OCI-LY3 (cell line): ENCODE measurements around the gene SFTA2.

Source experiments
- H2AFZ ChIP-seq: fragments of 200-600, 300-600 bp; shearing (Covaris generic); 2 replicates; pipeline ENCODE4 v1.6.0; 2014; ENCODE audit warnings: antibody characterized with exemption, low read depth, low read length
- H3K27ac ChIP-seq: fragments of 200-600, 300-600 bp; sonication (generic); 2 replicates; pipeline ENCODE4 v1.5.1; 2014; ENCODE audit warnings: mild to moderate bottlenecking, low read length, moderate library complexity, mixed read lengths
- H3K27me3 ChIP-seq: fragments of 200-600, 300-600 bp; sonication (generic); 2 replicates; pipeline ENCODE4 v1.6.1; 2014; ENCODE audit warnings: low read depth, low read length, mixed read lengths
- H3K36me3 ChIP-seq: fragments of 200-600, 300-600 bp; sonication (generic); replicated peaks from 2 replicates; pipeline ENCODE3; 2014; ENCODE audit warnings: low read depth, low read length, mixed read lengths
- H3K4me1 ChIP-seq: fragments of 300-600, 200-600 bp; sonication (generic); 2 replicates; pipeline ENCODE4 v1.6.1; 2014; ENCODE audit warnings: low read length, mixed read lengths
- H3K4me2 ChIP-seq: fragments of 200-600, 300-600 bp; sonication (generic); 2 replicates; pipeline ENCODE4 v1.6.1; 2014; ENCODE audit warnings: low read length, mixed read lengths
- H3K4me3 ChIP-seq: fragments of 300-600, 200-600 bp; sonication (generic); 2 replicates; pipeline ENCODE4 v1.5.1; 2014; ENCODE audit warnings: antibody characterized with exemption, mild to moderate bottlenecking, low read length, moderate library complexity
- H3K79me2 ChIP-seq: fragments of 300-600, 200-600 bp; shearing (Covaris generic); 2 replicates; pipeline ENCODE4 v1.6.1; 2014; ENCODE audit warnings: mild to moderate bottlenecking, low read length, mixed read lengths
- H3K9ac ChIP-seq: fragments of 300-600, 200-600 bp; shearing (Covaris generic); 2 replicates; pipeline ENCODE4 v1.6.0; 2014; ENCODE audit warnings: mild to moderate bottlenecking, low read length, moderate library complexity
- H3K9me3 ChIP-seq: fragments of 200-600, 300-600 bp; shearing (Covaris generic); 2 replicates; pipeline ENCODE4 v1.6.1; 2014; ENCODE audit warnings: low read length, mixed read lengths; ENCODE audit not compliant: insufficient read depth
- H4K20me1 ChIP-seq: fragments of 200-600, 300-600 bp; sonication (generic); 2 replicates; pipeline ENCODE4 v1.6.1; 2016; ENCODE audit warnings: low read length, mixed read lengths; ENCODE audit not compliant: insufficient read depth
- EZH2phosphoT487 ChIP-seq: fragments of 200-600 bp; shearing (Covaris generic); IDR thresholded peaks from 2 replicates; pipeline ENCODE4 v1.6.1; 2018; ENCODE audit warnings: antibody characterized with exemption, mixed run types, low read depth
- TF ChIP-seq, protein P1 (sequence below): fragments of 200-600, 300-600 bp; sonication (generic); IDR thresholded peaks from 2 replicates; pipeline ENCODE4 v1.5.1; 2014; ENCODE audit warnings: antibody characterized with exemption, low read length, low read depth

SFTA2 gene

DNA sequence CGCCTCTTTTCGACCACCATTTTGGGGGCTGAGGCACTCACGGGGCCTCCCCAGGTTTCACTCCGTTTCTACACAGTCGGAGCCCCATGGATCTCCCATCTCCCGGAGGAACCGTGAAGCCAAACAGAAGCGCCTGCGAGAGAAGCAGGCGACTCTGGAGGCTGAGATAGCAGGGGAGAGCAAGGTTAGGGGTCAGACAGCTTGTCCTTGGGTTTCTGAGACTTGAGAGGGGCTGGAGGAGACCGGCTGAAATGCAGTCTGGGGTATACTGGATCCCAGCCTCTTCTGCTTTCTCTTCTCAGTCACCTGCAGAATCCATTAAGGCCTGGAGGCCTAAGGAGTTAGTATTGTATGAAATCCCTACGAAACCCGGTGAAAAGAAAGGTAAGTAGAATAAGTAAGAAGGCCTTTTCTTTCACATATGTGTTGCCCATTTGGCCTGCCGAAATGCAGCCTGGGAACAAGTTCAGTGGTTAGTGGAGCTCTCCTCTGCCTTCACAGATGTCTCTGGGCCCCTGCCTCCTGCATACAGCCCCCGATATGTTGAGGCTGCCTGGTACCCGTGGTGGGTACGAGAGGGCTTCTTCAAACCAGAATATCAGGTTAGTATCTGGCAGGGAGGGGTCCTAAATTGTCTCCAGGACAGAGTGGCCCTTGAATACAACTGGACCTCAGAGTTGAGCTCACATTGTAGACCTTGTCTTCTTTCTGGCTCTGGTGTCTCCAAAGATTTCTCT is 16.9 kb downstream of the SFTA2 start:
- no peaks in the 10 kb centered on the region for H3K27me3 ChIP-seq
- H3K4me2 ChIP-seq: peak overlapping the region; percentile 100
- no peaks in the 10 kb centered on the region for H4K20me1 ChIP-seq
- peaks cover 7% of the 10 kb centered on the region for H3K79me2 ChIP-seq
- H3K9ac ChIP-seq: peak overlapping the region; percentile 94
- no peaks in the 10 kb centered on the region for H3K36me3 ChIP-seq
- peak overlapping the region; percentile 99 for H3K4me3 ChIP-seq
- no peak for TF ChIP-seq EZH2phosphoT487
- TF ChIP-seq, protein P1, sequence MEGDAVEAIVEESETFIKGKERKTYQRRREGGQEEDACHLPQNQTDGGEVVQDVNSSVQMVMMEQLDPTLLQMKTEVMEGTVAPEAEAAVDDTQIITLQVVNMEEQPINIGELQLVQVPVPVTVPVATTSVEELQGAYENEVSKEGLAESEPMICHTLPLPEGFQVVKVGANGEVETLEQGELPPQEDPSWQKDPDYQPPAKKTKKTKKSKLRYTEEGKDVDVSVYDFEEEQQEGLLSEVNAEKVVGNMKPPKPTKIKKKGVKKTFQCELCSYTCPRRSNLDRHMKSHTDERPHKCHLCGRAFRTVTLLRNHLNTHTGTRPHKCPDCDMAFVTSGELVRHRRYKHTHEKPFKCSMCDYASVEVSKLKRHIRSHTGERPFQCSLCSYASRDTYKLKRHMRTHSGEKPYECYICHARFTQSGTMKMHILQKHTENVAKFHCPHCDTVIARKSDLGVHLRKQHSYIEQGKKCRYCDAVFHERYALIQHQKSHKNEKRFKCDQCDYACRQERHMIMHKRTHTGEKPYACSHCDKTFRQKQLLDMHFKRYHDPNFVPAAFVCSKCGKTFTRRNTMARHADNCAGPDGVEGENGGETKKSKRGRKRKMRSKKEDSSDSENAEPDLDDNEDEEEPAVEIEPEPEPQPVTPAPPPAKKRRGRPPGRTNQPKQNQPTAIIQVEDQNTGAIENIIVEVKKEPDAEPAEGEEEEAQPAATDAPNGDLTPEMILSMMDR: no peak
- peak overlapping the region; percentile 50 for H3K27ac ChIP-seq
- H3K9me3 ChIP-seq: no peaks in the 10 kb centered on the region
- peaks cover 13% of the 10 kb centered on the region for H3K4me1 ChIP-seq
- peak overlapping the region; percentile 46; the same call in 1 of the 2 replicates for H2AFZ ChIP-seq

DNA sequence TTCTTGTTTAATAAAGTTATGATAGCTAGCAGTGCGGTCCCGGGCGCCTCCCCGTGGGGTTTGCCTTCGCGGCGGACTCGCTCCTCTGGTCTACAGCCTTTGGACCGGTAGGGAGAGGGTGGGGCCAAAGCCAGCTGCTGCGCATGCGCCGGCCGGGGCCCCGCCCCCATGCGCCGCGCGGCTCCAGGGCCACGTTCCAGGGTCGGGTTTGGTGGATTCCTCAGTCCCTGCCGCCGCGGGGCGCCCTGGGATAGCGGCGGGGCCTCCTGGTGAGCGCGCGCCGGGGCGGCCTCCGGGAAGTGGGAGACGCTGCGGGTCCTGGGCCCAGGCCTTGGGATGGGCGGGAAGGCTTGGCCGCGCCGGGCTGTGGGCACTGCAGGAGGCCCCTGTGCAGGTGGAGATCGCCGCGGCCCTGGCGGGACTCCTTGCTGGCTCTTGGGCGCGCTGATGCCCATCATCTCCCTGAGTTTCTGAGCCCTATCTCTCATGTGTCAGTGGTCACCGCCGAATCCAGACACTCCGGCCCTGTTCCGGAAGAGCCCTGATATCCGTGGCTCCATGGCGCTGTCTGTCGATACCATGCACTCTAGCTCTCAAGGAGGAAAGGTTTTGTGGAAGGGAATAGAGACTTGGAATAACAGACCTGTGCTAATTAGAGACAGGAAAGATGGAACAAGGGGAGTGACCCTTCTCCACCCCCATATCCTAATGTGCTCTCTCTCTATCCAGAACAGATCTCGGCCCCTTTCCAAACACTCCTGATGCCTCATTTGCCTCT is 17.7 kb downstream of the SFTA2 start, which contains the start of gene VARS2:
Gene VARS2 (plus strand): TSS at position 163 of the 778 bp plus-strand sequence. CDS start 599 bp downstream, at position 762.
- no peaks in the 10 kb centered on the region for H3K27me3 ChIP-seq
- H3K4me2 ChIP-seq: peak within 1 kb of the TSS; percentile 100
- peak within 1 kb of the TSS; percentile 46; the same call in 1 of the 2 replicates for H2AFZ ChIP-seq
- peak within 1 kb of the TSS; percentile 50 for H3K27ac ChIP-seq
- TF ChIP-seq EZH2phosphoT487: no peak
- TF ChIP-seq, protein P1: peak; percentile 26
- H3K4me3 ChIP-seq: peak within 1 kb of the TSS; percentile 99
- H3K4me1 ChIP-seq: peaks cover 13% of the 10 kb centered on the region
- peaks cover 7% of the 10 kb centered on the region for H3K79me2 ChIP-seq
- H3K36me3 ChIP-seq: no peaks in the 10 kb centered on the region
- H3K9ac ChIP-seq: peak within 1 kb of the TSS; percentile 94
- no peaks in the 10 kb centered on the region for H3K9me3 ChIP-seq
- no peaks in the 10 kb centered on the region for H4K20me1 ChIP-seq

DNA sequence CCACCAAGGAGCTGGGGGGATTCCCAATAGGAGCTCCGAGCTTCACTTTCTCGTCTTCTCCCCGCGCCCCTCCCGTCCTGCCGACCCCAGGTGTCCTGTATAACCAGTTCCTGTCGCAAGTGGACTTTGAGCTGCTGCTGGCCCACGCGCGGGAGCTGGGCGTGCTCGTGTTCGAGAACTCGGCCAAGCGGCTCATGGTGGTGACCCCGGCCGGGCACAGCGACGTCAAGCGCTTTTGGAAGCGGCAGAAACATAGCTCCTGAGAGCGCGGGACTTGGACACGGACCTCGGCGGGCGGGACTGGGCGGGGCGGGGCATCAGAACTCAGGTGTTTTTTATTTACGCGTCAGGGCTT is 18.3 kb downstream of the SFTA2 start:
- Histone ChIP-seq H3K27me3 (no peaks in the 10 kb centered on the region), H3K27ac (no peak overlapping the region), H3K79me2 (peaks cover 10% of the 10 kb centered on the region), H2AFZ (no peak overlapping the region; the same call in 1 of the 2 replicates), H3K4me1 (peaks cover 16% of the 10 kb centered on the region), H3K9me3 (no peaks in the 10 kb centered on the region), H3K36me3 (no peaks in the 10 kb centered on the region), H3K4me3 (peak overlapping the region; percentile 99), H4K20me1 (no peaks in the 10 kb centered on the region), H3K9ac (peak overlapping the region; percentile 94; the same call in 1 of the 2 replicates), H3K4me2 (peak overlapping the region; percentile 100)
- TF ChIP-seq, protein P1: no peak
- no peak for TF ChIP-seq EZH2phosphoT487
